ENCODE measurements around the gene ABCA7. TPM values are rescaled to one million over a fixed set of nuclear protein-coding genes. Genes with fewer than 3 reads are reported as not detected.

ABCA7 gene
- total and polyA plus RNA-seq, 2 of the 13 experiments (the other 11 are each of a cell fraction or from before 2014, with no cell fraction given): 4.4 to 32.4 TPM

- TF ChIP-seq ZNF280B (CRISPR knock-in tag; IDR thresholded peaks at IDR 0.05; ENCODE audit: borderline replicate concordance) (no peak), MIER3 (CRISPR knock-in tag; IDR thresholded peaks at IDR 0.05; ENCODE audit: borderline replicate concordance) (peak; percentile 82; the same call in 1 of the 2 replicates), YEATS2 (CRISPR knock-in tag; IDR thresholded peaks at IDR 0.05; ENCODE audit: borderline replicate concordance) (peak; percentile 85), ZSCAN30 (CRISPR knock-in tag; IDR thresholded peaks at IDR 0.05) (no peak), CHD4 (IDR thresholded peaks at IDR 0.05; ENCODE audit: borderline replicate concordance, low read length) (peak; percentile 42; the same call in 1 of the 2 replicates), AKAP8 (CRISPR knock-in tag; IDR thresholded peaks at IDR 0.05) (no peak), ZNF878 (CRISPR knock-in tag; IDR thresholded peaks at IDR 0.05) (no peak), MZF1 (CRISPR knock-in tag; IDR thresholded peaks at IDR 0.05; ENCODE audit: borderline replicate concordance) (no peak), ZNF615 (CRISPR knock-in tag; IDR thresholded peaks at IDR 0.05; ENCODE audit: borderline replicate concordance) (no peak), NR2F2 (IDR thresholded peaks at IDR 0.05; ENCODE audit: borderline replicate concordance, low read depth) (no peak), LRRFIP1 (CRISPR knock-in tag; conservative IDR thresholded peaks at IDR 0.05) (no peak), ZNF562 (CRISPR knock-in tag; IDR thresholded peaks at IDR 0.05; ENCODE audit: borderline replicate concordance) (no peak), NCOR1 (IDR thresholded peaks at IDR 0.05; ENCODE audit: borderline replicate concordance, low read length) (no peak), ZFP62 (CRISPR knock-in tag; IDR thresholded peaks at IDR 0.05) (no peak), TRIM22 (IDR thresholded peaks at IDR 0.05) (no peak), ZBTB20 (CRISPR knock-in tag; IDR thresholded peaks at IDR 0.05; ENCODE audit: borderline replicate concordance, low read depth) (0 out of 2 replicates have a peak, but pooled peaks have one; percentile 47), ATM (IDR thresholded peaks at IDR 0.05; ENCODE audit: borderline replicate concordance) (no peak), RXRB (CRISPR knock-in tag; IDR thresholded peaks at IDR 0.05; ENCODE audit: borderline replicate concordance) (no peak; the same call in 1 of the 2 replicates), CSRNP1 (CRISPR knock-in tag; IDR thresholded peaks at IDR 0.05) (peak; percentile 82; the same call in 1 of the 2 replicates), NCOA2 (CRISPR knock-in tag; IDR thresholded peaks at IDR 0.05) (peak; percentile 56), HNRNPLL (IDR thresholded peaks at IDR 0.05; ENCODE audit: low read depth, low read length, poor library complexity, severe bottlenecking) (peak; percentile 51), JARID2 (CRISPR knock-in tag; IDR thresholded peaks at IDR 0.05; ENCODE audit: insufficient replicate concordance) (peak; percentile 66)
Observed at GRCh38 chr19:1113030-1113985, 73.4 kb downstream of the ABCA7 start (continued).

Data from HepG2 (cell line).